Adrenal gland (tissue), 19 donors: Measurements from ENCODE around the gene HMSD. TPM values are rescaled to one million over a fixed set of nuclear protein-coding genes. Genes with fewer than 3 reads are reported as not detected.

Experiments
- DNase-seq, 7 donors: peaks; one replicate each; pipeline ENCODE4 v3.0.0-alpha.2; 2019 to 2020
- H3K27ac ChIP-seq, 5 donors: fragments of 200-600 bp; sonication (generic) in 4 of 5; 1 replicate in 3 of 5; 2 replicates in 2 of 5; pipeline versions ENCODE4 v1.5.1 to v1.8.0; 2016 to 2020; ENCODE audit warnings: mild to moderate bottlenecking in 1 of 5
- H3K27me3 ChIP-seq: fragments of 200-600 bp; 2 replicates; pipeline ENCODE4 v1.8.0; 2021
- H3K36me3 ChIP-seq, 2 donors: fragments of 200-600 bp; replicated peaks in 1 of 2; 1 replicate in 1 of 2; 2 replicates in 1 of 2; pipeline versions ENCODE4 v1.5.1 to v1.8.0; 2018 to 2022
- H3K4me1 ChIP-seq, 2 donors: fragments of 200-600 bp; replicated peaks in 1 of 2; 1 replicate in 1 of 2; 2 replicates in 1 of 2; pipeline versions ENCODE4 v1.5.1 to v1.8.0; 2018 to 2021
- H3K4me3 ChIP-seq, 4 donors: fragments of 200-600 bp; sonication (generic) in 3 of 4; one replicate each; pipeline ENCODE4 v1.5.1; 2016 to 2018
- H3K9me3 ChIP-seq, 3 donors: fragments of 200-600 bp; sonication (generic) in 1 of 3; replicated peaks in 1 of 3; 1 replicate in 2 of 3; 2 replicates in 1 of 3; pipeline versions ENCODE4 v1.5.1 to v1.8.0; 2016 to 2021
- POLR2A ChIP-seq, 2 donors: fragments of 450-650 bp; IDR thresholded peaks; one replicate each; pipeline ENCODE4 v1.6.1; 2017; ENCODE audit warnings: antibody characterized with exemption in 2 of 2, mild to moderate bottlenecking in 2 of 2, moderate library complexity in 1 of 2
- WGBS, 4 donors: extraction: QIAGEN DNeasy Blood & Tissue Kit in 2 of 4; methylation state at CpG; one replicate each; pipeline versions ENCODE4 v1.1.5 to v1.1.7; 2013 to 2017; 5-methylcytosine and 5-hydroxymethylcytosine counted together
- intact Hi-C, 2 donors: fragments of 100-400 bp; cut with DNase I; formaldehyde crosslinking; loops; one replicate each; pipeline versions ENCODE4 v1.14.1 to v1.15.0; 2022 to 2023
- long read RNA-seq, 10 donors: library from polyadenylated mRNA in 3 of 10; unstranded in 2 of 10; stranded (forward) in 1 of 10; transcript quantifications; one replicate each; pipeline ENCODE4 v2.0.0 and lab custom pipeline, GENCODE V29; 2021 to 2026
- polyA plus RNA-seq, 3 donors: library from polyadenylated mRNA; stranded (reverse); fragments of 200-250 nt in 2 of 3; fragments of 350-450 nt in 1 of 3; fragmentation: Illumina TruSeq in 1 of 3; extraction: RNeasy Lipid Tissue Mini Kit (QIAGEN cat#74804) in 1 of 3; gene quantifications; one replicate each; pipeline ENCODE4 v1.2.3, GENCODE V29; 2013 to 2014
- total RNA-seq, 9 donors: library from RNA; depleted of rRNA in 4 of 9; stranded (reverse); fragments of >200 nt in 4 of 9; fragments of 120-200 nt in 1 of 9; fragmentation: NEBNext Ultra II Directional in 1 of 9; extraction: Animal tissue kit (Norgen Biotek cat#: 25700) in 1 of 9; gene quantifications; one replicate each; pipeline versions ENCODE4 v1.1.0 to v1.2.4, GENCODE V29; 2013 to 2023
- TF ChIP-seq, protein P1 (sequence below), 6 experiments: fragments of 450-650 bp in 4 of 6; fragments of 200-600 bp in 2 of 6; sonication (generic) in 1 of 6; IDR thresholded peaks; 1 replicate in 5 of 6; 2 replicates in 1 of 6; pipeline versions ENCODE4 v1.5.1 to v1.8.0; 2016 to 2021; ENCODE audit warnings: antibody characterized with exemption in 6 of 6, mild to moderate bottlenecking in 2 of 6, moderate library complexity in 1 of 6
- donor health status: healthy with polysubstance abuse.
- donor health status: Bipolar disorder and iron deficiency.
- donor health status: DM: yes; HTN: yes; CAD: no.
- donor health status: DM: no; HTN: no; CAD: no.
- donor health status: DM: no; HTN: no; CAD: no.
- donor health status: DM: yes; HTN: yes; CAD: no.

Gene HMSD, protein sequence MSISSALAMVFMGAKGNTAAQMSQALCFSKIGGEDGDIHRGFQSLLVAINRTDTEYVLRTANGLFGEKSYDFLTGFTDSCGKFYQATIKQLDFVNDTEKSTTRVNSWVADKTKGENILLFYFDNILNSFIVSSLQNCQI
- under 1 TPM in 1 of 9 donors, not detected in 8; 0.57 TPM for total RNA-seq
- polyA plus RNA-seq: under 1 TPM in 2 of 3 donors, not detected in 1; 0.13 to 0.16 TPM
- long read RNA-seq, donor 1: 0 reads
- long read RNA-seq, donor 2: 0 reads
- long read RNA-seq, donor 3: 0 reads
- long read RNA-seq, donor 4: 0 reads
- long read RNA-seq, donor 5: 0 reads
- long read RNA-seq, donor 6: 0 reads
- long read RNA-seq, donor 7: 0 reads
- long read RNA-seq, donor 8: 0 reads
- long read RNA-seq, donor 9: 0 reads
- long read RNA-seq, donor 10: 0 reads

DNA sequence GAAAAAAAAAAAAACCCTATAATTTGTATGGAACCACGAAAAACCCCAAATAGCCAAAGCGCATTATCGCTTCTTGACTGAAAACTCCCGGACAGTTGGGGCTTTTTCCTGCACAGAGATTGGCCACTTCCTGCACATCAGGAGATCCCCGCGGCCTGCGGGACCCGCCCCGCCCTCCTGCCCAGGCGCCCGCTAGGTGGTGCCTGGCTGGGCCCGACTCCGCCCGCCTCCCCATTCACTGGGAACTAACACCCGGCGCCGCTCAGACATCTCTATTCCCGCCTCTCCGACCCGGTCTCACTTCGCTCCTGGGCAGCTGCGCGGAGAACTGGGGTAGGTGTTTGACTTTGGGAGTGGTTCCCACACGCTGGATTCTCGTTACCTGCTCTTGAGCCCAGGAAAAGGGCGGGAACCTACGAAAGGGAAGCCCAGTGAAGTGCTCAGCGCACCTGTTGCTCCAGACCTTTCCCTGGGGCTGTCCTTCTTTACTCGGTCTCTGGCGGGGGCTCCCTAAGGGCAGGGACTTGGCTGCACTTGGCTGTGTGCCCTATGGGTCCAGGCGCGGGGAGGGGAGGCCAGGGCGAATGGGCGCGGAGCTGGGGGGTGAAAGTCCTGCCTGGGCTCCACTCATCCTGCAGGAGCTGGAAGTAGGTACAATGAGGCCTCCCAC, at the start of gene HMSD:
HMSD (plus strand) TSS at position 234 of the 670 bp plus-strand sequence. CDS start 4,155 bp downstream, outside the sequence.
- 17 to 37% (median 19%) methylated on average over 9 to 35 of the region's 35 CpGs for WGBS, 4 donors
- H3K9me3 ChIP-seq: no peaks in the 10 kb centered on the region
- H3K27me3 ChIP-seq: peaks cover 26% of the 10 kb centered on the region
- H3K27ac ChIP-seq: no peak within 1 kb of the TSS
- peaks cover 0 to 3% of the 10 kb centered on the region in 2 donors for H3K4me1 ChIP-seq
- no peaks in the 10 kb centered on the region for H3K36me3 ChIP-seq
- no peak within 1 kb of the TSS for H3K4me3 ChIP-seq
- intact Hi-C loops: loop anchor here in 1 of 2 donors (10.0 kb wide), 1 partner anchor 424 kb away; no protein-coding TSS in a partner anchor
- TF ChIP-seq, protein P1, sequence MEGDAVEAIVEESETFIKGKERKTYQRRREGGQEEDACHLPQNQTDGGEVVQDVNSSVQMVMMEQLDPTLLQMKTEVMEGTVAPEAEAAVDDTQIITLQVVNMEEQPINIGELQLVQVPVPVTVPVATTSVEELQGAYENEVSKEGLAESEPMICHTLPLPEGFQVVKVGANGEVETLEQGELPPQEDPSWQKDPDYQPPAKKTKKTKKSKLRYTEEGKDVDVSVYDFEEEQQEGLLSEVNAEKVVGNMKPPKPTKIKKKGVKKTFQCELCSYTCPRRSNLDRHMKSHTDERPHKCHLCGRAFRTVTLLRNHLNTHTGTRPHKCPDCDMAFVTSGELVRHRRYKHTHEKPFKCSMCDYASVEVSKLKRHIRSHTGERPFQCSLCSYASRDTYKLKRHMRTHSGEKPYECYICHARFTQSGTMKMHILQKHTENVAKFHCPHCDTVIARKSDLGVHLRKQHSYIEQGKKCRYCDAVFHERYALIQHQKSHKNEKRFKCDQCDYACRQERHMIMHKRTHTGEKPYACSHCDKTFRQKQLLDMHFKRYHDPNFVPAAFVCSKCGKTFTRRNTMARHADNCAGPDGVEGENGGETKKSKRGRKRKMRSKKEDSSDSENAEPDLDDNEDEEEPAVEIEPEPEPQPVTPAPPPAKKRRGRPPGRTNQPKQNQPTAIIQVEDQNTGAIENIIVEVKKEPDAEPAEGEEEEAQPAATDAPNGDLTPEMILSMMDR (IDR thresholded peaks at IDR 0.05): peak in 3 of 6 experiments; percentile 5 to 22 (median 14)
- no peak for TF ChIP-seq POLR2A (IDR thresholded peaks at IDR 0.05)
- DNase-seq: peak in 3 of 7 donors; percentile 24 to 52 (median 35)

DNA sequence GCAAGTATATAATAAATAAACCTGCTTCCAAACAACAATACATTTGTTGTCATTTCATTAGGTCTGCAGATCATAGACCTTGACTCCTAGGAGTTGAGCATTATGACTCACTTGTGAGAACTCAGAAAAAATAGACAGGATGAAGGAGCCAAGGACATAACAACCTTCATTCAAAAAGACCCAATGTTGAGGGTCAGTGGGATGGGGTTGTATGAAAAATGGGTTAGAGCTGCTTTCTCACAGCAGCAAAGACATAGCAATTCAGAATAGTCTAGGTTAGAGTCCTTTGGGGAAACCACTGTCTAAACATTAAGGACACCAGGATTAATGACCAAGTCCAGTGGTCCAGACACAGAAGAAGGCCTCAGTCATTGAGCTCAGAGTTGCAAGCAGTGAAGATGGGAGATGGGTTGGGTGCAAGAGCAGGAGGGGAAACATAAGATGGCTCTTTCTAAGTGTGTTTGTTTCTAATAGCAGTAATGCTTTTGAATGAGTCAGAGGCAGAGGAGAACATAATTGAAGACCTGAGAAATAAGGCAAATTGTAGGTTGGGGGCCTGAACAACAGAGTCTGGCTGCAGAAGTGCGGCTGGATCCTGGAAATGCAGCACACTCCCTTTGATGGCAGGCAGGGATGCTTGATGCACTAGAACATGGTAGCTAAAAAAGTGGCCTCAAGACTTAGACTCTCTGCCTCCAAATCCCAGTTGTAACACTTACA, 45.1 kb upstream of the HMSD start:
- WGBS, 4 donors: 92 to 100% (median 99%) methylated on average over 1 of the region's 1 CpG
- Histone ChIP-seq H3K36me3 (no peaks in the 10 kb centered on the region), H3K9me3 (no peaks in the 10 kb centered on the region), H3K4me3 (no peak overlapping the region), H3K27me3 (no peaks in the 10 kb centered on the region), H3K4me1 (no peaks in the 10 kb centered on the region), H3K27ac (no peak overlapping the region)
- TF ChIP-seq POLR2A (IDR thresholded peaks at IDR 0.05): no peak
- TF ChIP-seq, protein P1 (IDR thresholded peaks at IDR 0.05): no peak
- intact Hi-C loops: no loop called here
- no peak for DNase-seq

DNA sequence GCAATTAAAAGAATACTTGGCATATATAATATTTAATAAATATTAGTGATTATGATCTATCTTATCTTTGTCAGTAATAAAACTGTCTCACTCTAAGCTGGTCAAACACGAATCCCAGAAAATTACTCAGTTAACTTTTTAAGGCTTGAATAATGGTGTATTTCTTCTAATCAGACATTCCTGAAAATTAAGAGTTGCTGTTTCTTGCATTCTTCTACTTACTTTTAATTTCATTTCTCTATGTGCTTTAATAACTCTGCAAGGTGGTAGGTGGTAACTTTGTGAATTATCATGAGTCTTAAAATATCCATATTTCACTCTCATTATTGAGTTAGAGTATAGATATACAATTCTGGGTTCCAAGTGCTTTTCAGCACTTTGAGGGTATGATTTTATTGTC, 44.4 kb upstream of the HMSD start:
- WGBS, 4 donors: 46 to 59% (median 53%) methylated on average over 1 of the region's 1 CpG
- Histone ChIP-seq H3K4me1 (no peaks in the 10 kb centered on the region), H3K27me3 (no peaks in the 10 kb centered on the region), H3K36me3 (no peaks in the 10 kb centered on the region), H3K9me3 (no peaks in the 10 kb centered on the region), H3K4me3 (no peak overlapping the region), H3K27ac (no peak overlapping the region)
- TF ChIP-seq, protein P1 (IDR thresholded peaks at IDR 0.05): no peak
- no peak for TF ChIP-seq POLR2A (IDR thresholded peaks at IDR 0.05)
- intact Hi-C loops: no loop called here
- DNase-seq: no peak

DNA sequence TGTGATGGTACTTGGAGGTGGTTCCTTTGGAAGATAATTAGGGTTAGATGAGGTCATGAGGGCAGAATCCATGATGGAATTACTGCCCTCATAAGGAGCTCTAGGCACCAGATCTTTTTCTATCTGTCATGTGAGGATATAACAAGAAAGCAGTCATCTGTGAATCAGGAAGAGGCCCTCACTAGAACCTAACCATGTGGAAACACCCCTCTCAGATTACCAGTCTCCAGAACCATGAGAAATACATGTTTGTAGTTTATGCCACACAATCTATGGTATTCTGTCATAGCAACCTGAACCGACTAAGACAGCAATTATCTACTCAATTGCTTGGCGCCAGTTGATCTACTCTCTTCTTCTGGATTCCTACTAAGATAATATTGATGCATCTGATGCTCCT, 43.7 kb upstream of the HMSD start:
- DNase-seq: no peak
- TF ChIP-seq POLR2A (IDR thresholded peaks at IDR 0.05): no peak
- TF ChIP-seq, protein P1 (IDR thresholded peaks at IDR 0.05): no peak
- 92 to 98% (median 96%) methylated on average over 2 of the region's 2 CpGs for WGBS, 4 donors
- no peak overlapping the region for H3K27ac ChIP-seq
- no peaks in the 10 kb centered on the region for H3K9me3 ChIP-seq
- intact Hi-C loops: no loop called here
- H3K36me3 ChIP-seq: no peaks in the 10 kb centered on the region
- no peak overlapping the region for H3K4me3 ChIP-seq
- no peaks in the 10 kb centered on the region for H3K4me1 ChIP-seq
- no peaks in the 10 kb centered on the region for H3K27me3 ChIP-seq
